Measurements from ENCODE around the gene IQSEC1.

IQSEC1 gene

GRCh38 chr3:12992629-12993516 lies 80.4 kb downstream of the IQSEC1 start:
- Histone ChIP-seq H3K4me1 (ENCODE audit: control insufficient read depth, insufficient read depth, low read length) (peaks cover 26% of the 10 kb centered on the region), H3K27me3 (ENCODE audit: control insufficient read depth, insufficient read depth, low read length) (peaks cover 3% of the 10 kb centered on the region; the same call in 1 of the 2 replicates), H3K4me3 (ENCODE audit: low read depth, low read length) (peak overlapping the region; percentile 70), H3K9me3 (ENCODE audit: control insufficient read depth, insufficient read depth, low read depth, low read length) (no peaks in the 10 kb centered on the region), H3K27ac (ENCODE audit: low read depth, low read length) (no peak overlapping the region; the same call in 1 of the 2 replicates), H3K9ac (ENCODE audit: low read length) (peak overlapping the region; percentile 74), H3K36me3 (ENCODE audit: control insufficient read depth, insufficient read depth, low read length) (no peaks in the 10 kb centered on the region)

GRCh38 chr3:12991861-12992281 lies 81.4 kb downstream of the IQSEC1 start:
- H3K9ac ChIP-seq (ENCODE audit: low read length), result no peak overlapping the region
- H3K4me3 ChIP-seq (ENCODE audit: low read depth, low read length), result no peak overlapping the region
- H3K9me3 ChIP-seq (ENCODE audit: control insufficient read depth, insufficient read depth, low read depth, low read length), result no peaks in the 10 kb centered on the region
- H3K27me3 ChIP-seq (ENCODE audit: control insufficient read depth, insufficient read depth, low read length), result peaks cover 3% of the 10 kb centered on the region; the same call in 1 of the 2 replicates
- H3K4me1 ChIP-seq (ENCODE audit: control insufficient read depth, insufficient read depth, low read length), result peaks cover 29% of the 10 kb centered on the region
- H3K36me3 ChIP-seq (ENCODE audit: control insufficient read depth, insufficient read depth, low read length), result no peaks in the 10 kb centered on the region
- H3K27ac ChIP-seq (ENCODE audit: low read depth, low read length), result no peak overlapping the region

GRCh38 chr3:12991481-12991837 lies 81.8 kb downstream of the IQSEC1 start:
- Histone ChIP-seq H3K27ac (ENCODE audit: low read depth, low read length) (no peak overlapping the region), H3K4me3 (ENCODE audit: low read depth, low read length) (no peak overlapping the region), H3K9me3 (ENCODE audit: control insufficient read depth, insufficient read depth, low read depth, low read length) (no peaks in the 10 kb centered on the region), H3K9ac (ENCODE audit: low read length) (no peak overlapping the region), H3K27me3 (ENCODE audit: control insufficient read depth, insufficient read depth, low read length) (peaks cover 3% of the 10 kb centered on the region; the same call in 1 of the 2 replicates), H3K4me1 (ENCODE audit: control insufficient read depth, insufficient read depth, low read length) (peaks cover 30% of the 10 kb centered on the region), H3K36me3 (ENCODE audit: control insufficient read depth, insufficient read depth, low read length) (no peaks in the 10 kb centered on the region)

- no peaks in the 10 kb centered on the region for H3K9me3 ChIP-seq (ENCODE audit: control insufficient read depth, insufficient read depth, low read depth, low read length)
- no peak overlapping the region for H3K9ac ChIP-seq (ENCODE audit: low read length)
- no peak overlapping the region for H3K27ac ChIP-seq (ENCODE audit: low read depth, low read length)
- H3K4me1 ChIP-seq (ENCODE audit: control insufficient read depth, insufficient read depth, low read length), result peaks cover 30% of the 10 kb centered on the region
- H3K36me3 ChIP-seq (ENCODE audit: control insufficient read depth, insufficient read depth, low read length), result no peaks in the 10 kb centered on the region
- no peak overlapping the region for H3K4me3 ChIP-seq (ENCODE audit: low read depth, low read length)
- peaks cover 3% of the 10 kb centered on the region; the same call in 1 of the 2 replicates for H3K27me3 ChIP-seq (ENCODE audit: control insufficient read depth, insufficient read depth, low read length)
Observed at GRCh38 chr3:12990781-12991480, 82.3 kb downstream of the IQSEC1 start.

- Histone ChIP-seq H3K9ac (ENCODE audit: low read length) (no peak overlapping the region), H3K9me3 (ENCODE audit: control insufficient read depth, insufficient read depth, low read depth, low read length) (no peaks in the 10 kb centered on the region), H3K36me3 (ENCODE audit: control insufficient read depth, insufficient read depth, low read length) (no peaks in the 10 kb centered on the region), H3K4me1 (ENCODE audit: control insufficient read depth, insufficient read depth, low read length) (peaks cover 30% of the 10 kb centered on the region), H3K27ac (ENCODE audit: low read depth, low read length) (no peak overlapping the region), H3K4me3 (ENCODE audit: low read depth, low read length) (no peak overlapping the region), H3K27me3 (ENCODE audit: control insufficient read depth, insufficient read depth, low read length) (peaks cover 3% of the 10 kb centered on the region; the same call in 1 of the 2 replicates)
Observed at GRCh38 chr3:12990306-12990705, 82.9 kb downstream of the IQSEC1 start.

GRCh38 chr3:12988728-12989454 lies 84.3 kb downstream of the IQSEC1 start:
- Histone ChIP-seq H3K4me3 (ENCODE audit: low read depth, low read length) (no peak overlapping the region), H3K4me1 (ENCODE audit: control insufficient read depth, insufficient read depth, low read length) (peaks cover 35% of the 10 kb centered on the region), H3K9ac (ENCODE audit: low read length) (no peak overlapping the region), H3K9me3 (ENCODE audit: control insufficient read depth, insufficient read depth, low read depth, low read length) (no peaks in the 10 kb centered on the region), H3K36me3 (ENCODE audit: control insufficient read depth, insufficient read depth, low read length) (no peaks in the 10 kb centered on the region), H3K27ac (ENCODE audit: low read depth, low read length) (no peak overlapping the region), H3K27me3 (ENCODE audit: control insufficient read depth, insufficient read depth, low read length) (peaks cover 3% of the 10 kb centered on the region; the same call in 1 of the 2 replicates)

GRCh38 chr3:12987602-12988001 lies 85.6 kb downstream of the IQSEC1 start:
- Histone ChIP-seq H3K27ac (ENCODE audit: low read depth, low read length) (no peak overlapping the region), H3K4me1 (ENCODE audit: control insufficient read depth, insufficient read depth, low read length) (peaks cover 32% of the 10 kb centered on the region), H3K9me3 (ENCODE audit: control insufficient read depth, insufficient read depth, low read depth, low read length) (no peaks in the 10 kb centered on the region)

GRCh38 chr3:12986986-12987385 lies 86.2 kb downstream of the IQSEC1 start:
- Histone ChIP-seq H3K9me3 (ENCODE audit: control insufficient read depth, insufficient read depth, low read depth, low read length) (no peaks in the 10 kb centered on the region), H3K27me3 (ENCODE audit: control insufficient read depth, insufficient read depth, low read length) (no peaks in the 10 kb centered on the region), H3K36me3 (ENCODE audit: control insufficient read depth, insufficient read depth, low read length) (no peaks in the 10 kb centered on the region), H3K4me3 (ENCODE audit: low read depth, low read length) (no peak overlapping the region), H3K9ac (ENCODE audit: low read length) (no peak overlapping the region), H3K27ac (ENCODE audit: low read depth, low read length) (no peak overlapping the region), H3K4me1 (ENCODE audit: control insufficient read depth, insufficient read depth, low read length) (peaks cover 28% of the 10 kb centered on the region)

More at GRCh38 chr3:12987602-12988001, 85.6 kb downstream of the IQSEC1 start:
- Histone ChIP-seq H3K36me3 (ENCODE audit: control insufficient read depth, insufficient read depth, low read length) (no peaks in the 10 kb centered on the region), H3K4me3 (ENCODE audit: low read depth, low read length) (no peak overlapping the region), H3K27me3 (ENCODE audit: control insufficient read depth, insufficient read depth, low read length) (no peaks in the 10 kb centered on the region), H3K9ac (ENCODE audit: low read length) (no peak overlapping the region)

GRCh38 chr3:12986521-12986920 lies 86.7 kb downstream of the IQSEC1 start:
- H3K36me3 ChIP-seq (ENCODE audit: control insufficient read depth, insufficient read depth, low read length), result no peaks in the 10 kb centered on the region
- no peaks in the 10 kb centered on the region for H3K9me3 ChIP-seq (ENCODE audit: control insufficient read depth, insufficient read depth, low read depth, low read length)
- peaks cover 28% of the 10 kb centered on the region for H3K4me1 ChIP-seq (ENCODE audit: control insufficient read depth, insufficient read depth, low read length)
- no peak overlapping the region for H3K4me3 ChIP-seq (ENCODE audit: low read depth, low read length)
- H3K9ac ChIP-seq (ENCODE audit: low read length), result no peak overlapping the region
- H3K27me3 ChIP-seq (ENCODE audit: control insufficient read depth, insufficient read depth, low read length), result no peaks in the 10 kb centered on the region
- no peak overlapping the region for H3K27ac ChIP-seq (ENCODE audit: low read depth, low read length)

- no peaks in the 10 kb centered on the region for H3K36me3 ChIP-seq (ENCODE audit: control insufficient read depth, insufficient read depth, low read length)
Observed at GRCh38 chr3:12986031-12986430, 87.2 kb downstream of the IQSEC1 start.

More at GRCh38 chr3:12986031-12986430, 87.2 kb downstream of the IQSEC1 start:
- H3K27ac ChIP-seq (ENCODE audit: low read depth, low read length), result no peak overlapping the region
- H3K9me3 ChIP-seq (ENCODE audit: control insufficient read depth, insufficient read depth, low read depth, low read length), result no peaks in the 10 kb centered on the region
- H3K4me1 ChIP-seq (ENCODE audit: control insufficient read depth, insufficient read depth, low read length), result peaks cover 24% of the 10 kb centered on the region
- H3K4me3 ChIP-seq (ENCODE audit: low read depth, low read length), result no peak overlapping the region
- H3K27me3 ChIP-seq (ENCODE audit: control insufficient read depth, insufficient read depth, low read length), result no peaks in the 10 kb centered on the region
- no peak overlapping the region for H3K9ac ChIP-seq (ENCODE audit: low read length)
